Lower leg skin (tissue), 4 donors: ENCODE measurements around the gene AGBL1. TPM values are rescaled to one million over a fixed set of nuclear protein-coding genes. Genes with fewer than 3 reads are reported as not detected.

Experiments
- DNase-seq, 2 donors: peaks; one replicate each; pipeline ENCODE4 v3.0.0-alpha.2; 2019; ENCODE audit warnings: low spot score in 2 of 2
- H3K4me3 ChIP-seq: fragments of 200-600 bp; sonication (generic); 2 replicates; pipeline ENCODE4 v1.5.1; 2017; ENCODE audit warnings: mild to moderate bottlenecking, low read depth; ENCODE audit not compliant: poor library complexity, severe bottlenecking
- POLR2A ChIP-seq, 2 donors: fragments of 450-650 bp; IDR thresholded peaks; one replicate each; pipeline ENCODE4 v1.6.1; 2016 to 2017; ENCODE audit warnings: antibody characterized with exemption in 2 of 2, mild to moderate bottlenecking in 1 of 2, moderate library complexity in 1 of 2
- WGBS, 2 donors: methylation state at CpG; one replicate each; pipeline ENCODE4 v1.1.5; 2018; 5-methylcytosine and 5-hydroxymethylcytosine counted together
- intact Hi-C: fragments of 100-400 bp; cut with DNase I; formaldehyde crosslinking; loops from one replicate; pipeline ENCODE4 v1.15.0; 2023; ENCODE audit warnings: low total_unique reads
- total RNA-seq, 4 donors: library from RNA; depleted of rRNA; stranded (reverse); fragments of >200 nt; gene quantifications; one replicate each; pipeline ENCODE4 v1.1.0, GENCODE V29; 2016
- TF ChIP-seq, protein P1 (sequence below), 3 donors: fragments of 450-650 bp; IDR thresholded peaks; one replicate each; pipeline ENCODE4 v1.5.1; 2016; ENCODE audit warnings: antibody characterized with exemption in 3 of 3, mild to moderate bottlenecking in 3 of 3, moderate library complexity in 2 of 3

AGBL1 gene
- total RNA-seq, 4 donors from 2014 or later, result 0.13 to 0.91 TPM; not detected in 2

DNA sequence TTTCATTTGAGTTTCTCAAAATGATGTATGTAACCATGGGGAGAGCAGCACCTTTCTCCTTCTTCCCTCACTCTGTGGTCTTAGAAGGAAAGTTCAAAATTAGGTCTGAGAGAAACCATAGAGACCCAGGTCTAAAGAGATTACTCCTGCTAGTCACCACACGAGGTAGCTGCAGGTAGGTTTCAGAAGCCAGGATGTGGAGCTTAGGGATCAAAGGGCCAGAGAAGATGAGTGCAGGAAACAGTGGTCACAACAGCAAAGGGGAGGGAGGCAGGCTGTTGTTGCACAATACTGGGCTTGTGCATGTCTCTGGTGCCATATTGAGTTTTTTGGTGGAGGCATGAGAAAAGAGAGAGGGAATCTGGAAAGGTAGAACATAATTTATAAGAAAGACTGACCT, 583.6 kb downstream of the AGBL1 start:
- TF ChIP-seq, protein P1, sequence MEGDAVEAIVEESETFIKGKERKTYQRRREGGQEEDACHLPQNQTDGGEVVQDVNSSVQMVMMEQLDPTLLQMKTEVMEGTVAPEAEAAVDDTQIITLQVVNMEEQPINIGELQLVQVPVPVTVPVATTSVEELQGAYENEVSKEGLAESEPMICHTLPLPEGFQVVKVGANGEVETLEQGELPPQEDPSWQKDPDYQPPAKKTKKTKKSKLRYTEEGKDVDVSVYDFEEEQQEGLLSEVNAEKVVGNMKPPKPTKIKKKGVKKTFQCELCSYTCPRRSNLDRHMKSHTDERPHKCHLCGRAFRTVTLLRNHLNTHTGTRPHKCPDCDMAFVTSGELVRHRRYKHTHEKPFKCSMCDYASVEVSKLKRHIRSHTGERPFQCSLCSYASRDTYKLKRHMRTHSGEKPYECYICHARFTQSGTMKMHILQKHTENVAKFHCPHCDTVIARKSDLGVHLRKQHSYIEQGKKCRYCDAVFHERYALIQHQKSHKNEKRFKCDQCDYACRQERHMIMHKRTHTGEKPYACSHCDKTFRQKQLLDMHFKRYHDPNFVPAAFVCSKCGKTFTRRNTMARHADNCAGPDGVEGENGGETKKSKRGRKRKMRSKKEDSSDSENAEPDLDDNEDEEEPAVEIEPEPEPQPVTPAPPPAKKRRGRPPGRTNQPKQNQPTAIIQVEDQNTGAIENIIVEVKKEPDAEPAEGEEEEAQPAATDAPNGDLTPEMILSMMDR (IDR thresholded peaks at IDR 0.05), result no peak
- no peak for TF ChIP-seq POLR2A (IDR thresholded peaks at IDR 0.05)

DNA sequence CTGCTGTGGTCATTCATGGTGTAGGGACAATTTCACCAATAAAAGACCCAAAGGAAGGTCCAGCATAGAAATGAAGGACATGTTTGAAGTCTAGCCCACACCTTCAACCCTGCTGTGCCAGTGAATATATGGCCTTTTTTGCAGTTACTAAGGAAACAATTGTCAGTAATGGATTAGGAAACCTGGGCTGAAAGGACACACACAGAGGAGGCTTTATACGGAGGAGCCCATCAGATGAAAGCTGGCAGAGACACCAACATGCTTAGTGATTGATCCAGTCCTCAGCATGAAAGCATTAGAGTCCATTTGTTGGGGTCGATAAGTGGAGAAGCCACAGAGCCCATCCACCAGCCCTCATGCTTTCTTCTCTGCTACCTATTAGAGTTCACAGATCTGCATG, 584.3 kb downstream of the AGBL1 start:
- WGBS, 2 donors, result 35 to 70% methylated on average over 2 of the region's 2 CpGs
- no peak overlapping the region for H3K4me3 ChIP-seq
- no peak for DNase-seq
- intact Hi-C loops, result no loop called here
- TF ChIP-seq, protein P1 (IDR thresholded peaks at IDR 0.05), result no peak
- TF ChIP-seq POLR2A (IDR thresholded peaks at IDR 0.05), result no peak

More for the DNA sequence above, 583.6 kb downstream of the AGBL1 start:
- intact Hi-C loops, result no loop called here
- no peak for DNase-seq
- no peak overlapping the region for H3K4me3 ChIP-seq
- WGBS, 2 donors, result 37 to 42% methylated on average over 1 of the region's 1 CpG

DNA sequence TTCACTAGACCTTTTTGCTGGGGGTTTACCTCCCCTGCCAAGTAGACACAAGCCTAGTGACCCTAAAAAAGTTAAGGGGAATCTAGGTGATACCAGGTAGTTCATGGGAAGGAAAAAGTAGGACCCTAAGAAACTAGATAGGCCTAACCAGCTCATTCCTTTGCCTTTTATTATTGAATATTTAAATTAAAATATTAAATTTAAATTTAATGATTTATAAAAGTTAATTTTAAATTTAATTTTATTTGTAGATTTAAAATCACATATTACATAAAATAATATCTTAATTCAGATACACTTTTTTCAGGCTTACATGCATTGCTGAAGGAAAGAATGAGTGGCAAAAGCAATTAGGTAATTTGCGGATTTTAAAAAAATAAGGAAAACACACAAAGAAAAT, 584.9 kb downstream of the AGBL1 start:
- intact Hi-C loops, result no loop called here
- no peak for TF ChIP-seq POLR2A (IDR thresholded peaks at IDR 0.05)
- TF ChIP-seq, protein P1 (IDR thresholded peaks at IDR 0.05), result no peak
- no peak for DNase-seq
- H3K4me3 ChIP-seq, result no peak overlapping the region
- WGBS, 2 donors, result 94 to 98% methylated on average over 1 of the region's 1 CpG

DNA sequence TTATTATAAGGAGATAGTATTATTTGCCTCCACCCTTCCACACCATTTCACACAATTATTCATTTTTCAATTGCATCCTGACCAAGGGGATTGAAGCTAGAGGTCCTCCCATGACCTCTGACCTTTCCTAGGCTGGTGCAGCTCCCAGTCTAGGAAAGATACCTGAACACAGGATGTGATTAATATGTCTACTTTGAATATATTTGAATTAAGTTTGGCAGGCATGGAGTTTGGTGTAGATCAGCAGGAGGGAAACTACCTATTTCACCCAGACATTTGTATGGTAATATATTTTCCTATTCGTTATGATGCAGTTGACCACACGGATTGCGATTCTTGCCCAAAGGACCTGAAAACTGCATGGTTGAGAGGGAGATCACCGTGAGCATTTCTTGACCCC, 596.3 kb downstream of the AGBL1 start:
- no peak for TF ChIP-seq POLR2A (IDR thresholded peaks at IDR 0.05)
- TF ChIP-seq, protein P1 (IDR thresholded peaks at IDR 0.05), result no peak
- 88 to 91% methylated on average over 4 of the region's 4 CpGs for WGBS, 2 donors
- no peak overlapping the region for H3K4me3 ChIP-seq
- intact Hi-C loops, result no loop called here
- no peak for DNase-seq

DNA sequence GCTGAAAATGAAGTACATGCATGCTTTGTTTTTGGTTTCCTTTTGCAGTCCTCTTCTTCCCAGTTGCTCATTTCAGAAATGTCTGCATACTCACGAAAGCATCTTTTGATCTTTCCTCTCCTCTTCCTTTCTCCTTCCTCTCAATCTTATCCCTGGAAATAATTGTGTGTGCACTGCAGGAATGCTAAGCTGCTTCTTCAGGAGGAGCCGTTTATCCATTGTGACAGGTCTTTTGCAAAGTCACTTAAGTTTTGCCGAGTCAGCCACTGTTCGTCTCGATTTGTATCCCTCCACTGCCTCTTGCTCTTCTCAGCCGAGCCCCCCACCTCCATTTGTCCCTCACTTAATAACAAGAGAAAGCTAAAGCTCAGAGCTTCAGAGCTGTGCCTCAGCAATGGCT, 597.6 kb downstream of the AGBL1 start:
- TF ChIP-seq, protein P1 (IDR thresholded peaks at IDR 0.05), result no peak
- no peak for TF ChIP-seq POLR2A (IDR thresholded peaks at IDR 0.05)
- intact Hi-C loops, result no loop called here
- DNase-seq, result no peak
- H3K4me3 ChIP-seq, result no peak overlapping the region
- 37 to 53% methylated on average over 6 of the region's 6 CpGs for WGBS, 2 donors

DNA sequence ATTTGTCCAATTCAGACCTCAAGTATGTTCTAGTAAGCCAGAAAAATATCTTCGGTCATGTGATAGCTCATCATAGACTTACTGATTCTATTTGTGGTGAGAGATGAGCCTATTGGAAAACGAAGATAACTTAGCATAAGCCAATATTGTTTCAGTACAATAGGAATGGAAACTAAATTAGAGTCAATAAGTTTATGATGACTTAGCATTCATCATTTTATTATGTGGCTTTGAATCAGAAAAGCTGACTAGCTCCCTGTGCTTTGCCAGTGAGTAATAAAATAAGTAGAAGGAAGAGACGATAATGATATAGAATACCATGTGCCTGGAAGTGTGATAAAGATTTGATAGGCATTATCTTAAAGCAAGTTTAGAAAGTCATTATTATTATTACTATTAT, 605.6 kb downstream of the AGBL1 start:
- intact Hi-C loops, result no loop called here
- DNase-seq, result no peak
- 83 to 87% methylated on average over 3 of the region's 3 CpGs for WGBS, 2 donors
- TF ChIP-seq, protein P1 (IDR thresholded peaks at IDR 0.05), result no peak
- TF ChIP-seq POLR2A (IDR thresholded peaks at IDR 0.05), result no peak
- H3K4me3 ChIP-seq, result no peak overlapping the region
